Keratinocyte (primary cell): Measurements from ENCODE around the gene OR5H15. TPM values are rescaled to one million over a fixed set of nuclear protein-coding genes. Genes with fewer than 3 reads are reported as not detected.
"Not testable (repeated sequence)": the region's sequence is repeated elsewhere in the genome, so short reads cannot be mapped to it uniquely, and the experiment has no call there.

ENCODE experiments used
- DNase-seq: peaks from one replicate; pipeline ENCODE4 v3.0.0-alpha.2; 2011; ENCODE audit warnings: low read depth, missing footprints, low spot score
- FAIRE-seq: peaks from 2 replicates; lab custom pipeline; 2011; peaks lifted over from hg19 to GRCh38; lab: Jason Lieb, UNC
- H2AFZ ChIP-seq: 2 replicates; pipeline ENCODE4 v1.6.0; 2012; ENCODE audit warnings: low read length, control low read depth, inconsistent platforms; ENCODE audit not compliant: control insufficient read depth
- H3K27ac ChIP-seq: 2 replicates; pipeline ENCODE4 v1.5.1; 2011; ENCODE audit warnings: low read length; ENCODE audit not compliant: control insufficient read depth, insufficient read depth
- H3K27me3 ChIP-seq: 3 replicates; pipeline ENCODE4 v1.6.0; 2011; ENCODE audit warnings: low read length; ENCODE audit not compliant: control insufficient read depth, insufficient read depth; ENCODE audit errors: extremely low read depth
- H3K36me3 ChIP-seq, 2 experiments: 2 replicates in 1 of 2; 3 replicates in 1 of 2; pipeline ENCODE4 v1.5.1; 2011; ENCODE audit warnings: low read length in 2 of 2, mild to moderate bottlenecking in 1 of 2; ENCODE audit not compliant: control insufficient read depth in 2 of 2, insufficient read depth in 2 of 2; ENCODE audit errors: extremely low read depth in 1 of 2
- H3K4me1 ChIP-seq: 3 replicates; pipeline ENCODE4 v1.5.1; 2011; ENCODE audit warnings: low read length; ENCODE audit not compliant: control insufficient read depth, insufficient read depth; ENCODE audit errors: extremely low read depth
- H3K4me2 ChIP-seq: 3 replicates; pipeline ENCODE4 v1.6.0; 2011; ENCODE audit warnings: low read depth, low read length; ENCODE audit not compliant: control insufficient read depth, insufficient read depth; ENCODE audit errors: extremely low read depth
- H3K4me3 ChIP-seq, 3 experiments: fragments of 200-600 bp in 1 of 3; sonication (generic) in 1 of 3; 2 replicates in 2 of 3; 3 replicates in 1 of 3; pipeline ENCODE4 v1.5.1; 2011 to 2016; ENCODE audit warnings: low read length in 3 of 3, mild to moderate bottlenecking in 3 of 3, control low read depth in 2 of 3, inconsistent platforms in 1 of 3, low read depth in 1 of 3, mixed read lengths in 1 of 3, mixed run types in 1 of 3, moderate library complexity in 1 of 3; ENCODE audit not compliant: control insufficient read depth in 2 of 3, insufficient read depth in 2 of 3; ENCODE audit errors: extremely low read depth in 1 of 3
- H3K79me2 ChIP-seq: 2 replicates; pipeline ENCODE4 v1.6.0; 2012; ENCODE audit warnings: low read length; ENCODE audit not compliant: control insufficient read depth, insufficient read depth
- H3K9ac ChIP-seq: 3 replicates; pipeline ENCODE4 v1.6.0; 2011; ENCODE audit warnings: low read length; ENCODE audit not compliant: control insufficient read depth, insufficient read depth; ENCODE audit errors: extremely low read depth
- H3K9me1 ChIP-seq: 3 replicates; pipeline ENCODE4 v1.6.0; 2011; ENCODE audit warnings: low read length; ENCODE audit not compliant: control insufficient read depth, insufficient read depth; ENCODE audit errors: extremely low read depth
- H3K9me3 ChIP-seq: 2 replicates; pipeline ENCODE4 v1.5.1; 2012; ENCODE audit warnings: low read depth, low read length; ENCODE audit not compliant: control insufficient read depth
- H4K20me1 ChIP-seq: 3 replicates; pipeline ENCODE4 v1.6.0; 2011; ENCODE audit warnings: low read length; ENCODE audit not compliant: control insufficient read depth, insufficient read depth; ENCODE audit errors: extremely low read depth
- EZH2 ChIP-seq: IDR thresholded peaks from one replicate; pipeline ENCODE4 v1.6.1; 2012; ENCODE audit warnings: inconsistent platforms, mild to moderate bottlenecking, low read length, moderate library complexity
- dilution Hi-C: fragments of 300-500 bp; cut with MboI; formaldehyde crosslinking; loops from one replicate; pipeline ENCODE4 v1.7.0; 2020; ENCODE audit warnings: low sequenced_read_pairs; ENCODE audit not compliant: extremely low pct_ligation_motif_present
- polyA plus RNA-seq, 5 experiments: library from polyadenylated mRNA; depleted of rRNA in 3 of 5; stranded (reverse) in 3 of 5; stranded (forward) in 1 of 5; unstranded in 1 of 5; fragments of >200 nt; gene quantifications; 1 replicate in 1 of 5; 2 replicates in 3 of 5; 3 replicates in 1 of 5; pipeline versions ENCODE4 v1.2.1 to v1.2.3, GENCODE V29; 2011 to 2012; ENCODE audit warnings: missing spikeins in 2 of 5, low read depth in 1 of 5, low replicate concordance in 1 of 5
- TF ChIP-seq, protein P1 (sequence below), 3 experiments: IDR thresholded peaks in 1 of 3; conservative IDR thresholded peaks in 1 of 3; optimal IDR thresholded peaks in 1 of 3; 2 replicates in 2 of 3; 3 replicates in 1 of 3; pipeline versions ENCODE3 to v1.5.1; 2011; ENCODE audit warnings: low read length in 3 of 3, mild to moderate bottlenecking in 3 of 3, moderate library complexity in 2 of 3, control low read depth in 1 of 3, inconsistent platforms in 1 of 3; ENCODE audit not compliant: insufficient read depth in 2 of 3; ENCODE audit errors: extremely low read depth in 1 of 3

Gene OR5H15
- polyA plus RNA-seq, 1 donor (not counting 4 experiments of a cell fraction or from before 2014, with no cell fraction given): not detected

DNA sequence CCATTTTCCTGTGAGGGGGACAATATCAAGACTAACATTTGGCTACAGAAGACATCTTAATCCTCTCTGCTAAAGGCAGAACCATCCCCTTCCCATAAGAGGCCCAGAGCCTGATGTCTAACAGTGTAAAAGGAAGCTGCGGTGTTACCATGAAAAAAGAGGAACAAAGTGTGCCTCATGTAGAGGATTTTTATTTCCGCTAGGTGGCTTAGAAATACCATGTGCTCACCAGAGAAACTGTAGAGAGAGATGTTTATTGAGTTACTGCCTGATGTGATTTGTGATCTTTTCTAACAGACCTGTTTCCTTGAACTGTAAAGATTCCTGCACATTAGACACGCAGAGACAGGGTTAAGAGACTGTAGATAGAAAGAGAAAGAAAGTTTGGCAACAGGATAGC is 22.0 kb downstream of the OR5H15 start:
- Histone ChIP-seq H3K9me3 (no peaks in the 10 kb centered on the region), H3K27me3 (no peaks in the 10 kb centered on the region), H3K9me1 (no peaks in the 10 kb centered on the region), H3K79me2 (no peaks in the 10 kb centered on the region), H3K9ac (no peak overlapping the region), H2AFZ (no peak overlapping the region), H3K36me3 (no peaks in the 10 kb centered on the region), H3K27ac (no peak overlapping the region), H3K4me1 (no peaks in the 10 kb centered on the region), H3K4me2 (no peak overlapping the region), H4K20me1 (no peaks in the 10 kb centered on the region), H3K4me3 (no peak overlapping the region)
- FAIRE-seq (no peak), DNase-seq (no peak)
- dilution Hi-C loops: no loop called here
- no peak for TF ChIP-seq EZH2
- TF ChIP-seq, protein P1, sequence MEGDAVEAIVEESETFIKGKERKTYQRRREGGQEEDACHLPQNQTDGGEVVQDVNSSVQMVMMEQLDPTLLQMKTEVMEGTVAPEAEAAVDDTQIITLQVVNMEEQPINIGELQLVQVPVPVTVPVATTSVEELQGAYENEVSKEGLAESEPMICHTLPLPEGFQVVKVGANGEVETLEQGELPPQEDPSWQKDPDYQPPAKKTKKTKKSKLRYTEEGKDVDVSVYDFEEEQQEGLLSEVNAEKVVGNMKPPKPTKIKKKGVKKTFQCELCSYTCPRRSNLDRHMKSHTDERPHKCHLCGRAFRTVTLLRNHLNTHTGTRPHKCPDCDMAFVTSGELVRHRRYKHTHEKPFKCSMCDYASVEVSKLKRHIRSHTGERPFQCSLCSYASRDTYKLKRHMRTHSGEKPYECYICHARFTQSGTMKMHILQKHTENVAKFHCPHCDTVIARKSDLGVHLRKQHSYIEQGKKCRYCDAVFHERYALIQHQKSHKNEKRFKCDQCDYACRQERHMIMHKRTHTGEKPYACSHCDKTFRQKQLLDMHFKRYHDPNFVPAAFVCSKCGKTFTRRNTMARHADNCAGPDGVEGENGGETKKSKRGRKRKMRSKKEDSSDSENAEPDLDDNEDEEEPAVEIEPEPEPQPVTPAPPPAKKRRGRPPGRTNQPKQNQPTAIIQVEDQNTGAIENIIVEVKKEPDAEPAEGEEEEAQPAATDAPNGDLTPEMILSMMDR (optimal IDR thresholded peaks at IDR 0.05 in 1 of 3, IDR thresholded peaks at IDR 0.05 in 1 of 3, conservative IDR thresholded peaks at IDR 0.05 in 1 of 3; ENCODE audit: extremely low read depth in 1 of 3, insufficient read depth in 2 of 3, low read length in 3 of 3): peak in 2 of 3 experiments; percentile 29 to 33

DNA sequence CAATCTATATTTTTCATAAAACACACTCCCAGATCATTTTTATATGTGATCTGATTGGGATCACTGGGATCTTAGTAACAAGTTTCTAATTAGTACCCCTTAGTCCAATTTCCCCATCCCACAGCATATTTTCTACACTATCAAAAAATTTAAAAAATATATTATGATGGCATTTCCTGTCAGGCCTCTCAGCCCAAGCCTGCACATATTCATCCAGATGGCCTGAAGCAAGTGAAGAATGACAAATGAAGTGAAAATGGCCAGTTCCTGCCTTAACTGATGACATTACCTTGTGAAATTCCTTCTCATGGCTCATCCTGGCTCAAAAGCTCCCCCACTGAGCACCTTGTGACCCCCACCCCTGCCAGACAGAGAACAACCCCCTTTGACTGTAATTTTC is 24.4 kb downstream of the OR5H15 start:
- H3K27me3 ChIP-seq, H3K27ac ChIP-seq, H3K9me1 ChIP-seq, dilution Hi-C loops, H3K79me2 ChIP-seq, H3K4me1 ChIP-seq, H2AFZ ChIP-seq, H3K4me2 ChIP-seq, H3K36me3 ChIP-seq, H3K9me3 ChIP-seq, FAIRE-seq, H3K9ac ChIP-seq, H4K20me1 ChIP-seq, DNase-seq, H3K4me3 ChIP-seq: not testable (repeated sequence)

DNA sequence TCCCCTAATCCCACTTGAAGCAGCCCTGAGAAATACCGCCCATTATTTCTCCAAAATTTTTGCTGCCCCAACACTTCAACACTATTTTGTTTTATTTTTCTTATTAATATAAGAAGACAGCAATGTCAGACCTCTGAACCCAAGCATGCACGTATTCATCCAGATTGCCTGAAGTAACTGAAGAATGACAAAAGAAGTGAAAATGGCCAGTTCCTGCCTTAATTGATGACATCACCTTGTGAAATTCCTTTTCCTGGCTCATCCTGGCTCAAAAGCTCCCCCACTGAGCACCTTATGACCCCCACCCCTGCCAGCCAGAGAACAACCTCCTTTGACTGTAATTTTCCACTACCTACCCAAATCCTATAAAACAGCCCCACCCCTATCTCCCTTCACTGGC is 29.8 kb downstream of the OR5H15 start:
- H3K4me1 ChIP-seq, H3K36me3 ChIP-seq, H4K20me1 ChIP-seq, H3K9me1 ChIP-seq, H3K4me3 ChIP-seq, FAIRE-seq, H3K9ac ChIP-seq, H3K27ac ChIP-seq, H3K4me2 ChIP-seq, DNase-seq, dilution Hi-C loops, H3K79me2 ChIP-seq, H2AFZ ChIP-seq, H3K27me3 ChIP-seq, H3K9me3 ChIP-seq: not testable (repeated sequence)
